ENCODE measurements around the gene POLDIP2. TPM values are rescaled to one million over a fixed set of nuclear protein-coding genes. Genes with fewer than 3 reads are reported as not detected.
A peak's percentile ranks its signal among the peaks of the same experiment; 100 is the strongest.

Gene POLDIP2
- total and polyA plus RNA-seq, 10 of the 15 experiments (the other 5 are each of a cell fraction or from before 2014, with no cell fraction given) = 22.8 to 196 (median 121) TPM

GRCh38 chr17:28317966-28318758 lies 39.2 kb downstream of the POLDIP2 start:
- no peaks in the 10 kb centered on the region; a peak in 2 of 4 replicates for H3K36me3 ChIP-seq (ENCODE audit: control insufficient read depth in 2 of 2, insufficient read depth in 2 of 2, low read length in 1 of 2)
- CTCF ChIA-PET = interaction anchor here (1.1 to 4.0 kb wide), 2 partner anchors 17 to 85 kb away, joined by 4 to 29 read pairs; partner anchors contain the start of genes IFT20 and TNFAIP1
- TF ChIP-seq POLR2A (IDR thresholded peaks at IDR 0.05; ENCODE audit: low read depth, low read length) = 0 out of 2 replicates have a peak, but pooled peaks have one; percentile 12
- TF ChIP-seq SKIL (IDR thresholded peaks at IDR 0.05; ENCODE audit: low read depth, poor library complexity, severe bottlenecking) = no peak
- no peak for TF ChIP-seq HCFC1 (IDR thresholded peaks at IDR 0.05; ENCODE audit: low read length)
- TF ChIP-seq YY1 (IDR thresholded peaks at IDR 0.05; ENCODE audit: low read depth, low read length) = 0 out of 2 replicates have a peak, but pooled peaks have one; percentile 16
- no peak for TF ChIP-seq NBN (IDR thresholded peaks at IDR 0.05)
- TF ChIP-seq ZNF622 (IDR thresholded peaks at IDR 0.05) = no peak
- TF ChIP-seq SMARCA5 (IDR thresholded peaks at IDR 0.05) = no peak
- TF ChIP-seq ZNF24 (IDR thresholded peaks at IDR 0.05) = no peak
- H3K4me1 ChIP-seq (ENCODE audit: control insufficient read depth, insufficient read depth, low read length) = no peaks in the 10 kb centered on the region; the same call in 1 of the 2 replicates
- RAD21 ChIA-PET (ENCODE audit: unreplicated experiment) = interaction anchor here (1.0 to 4.0 kb wide), 2 partner anchors 17 kb away, joined by 5 to 19 read pairs; partner anchors contain the start of genes IFT20 and TNFAIP1
- FAIRE-seq (no peak), DNase-seq (ENCODE audit: low read depth, low spot score) (no peak), ATAC-seq (peak; percentile 22)
- no peaks in the 10 kb centered on the region for H3K27me3 ChIP-seq (replicated peaks in 1 of 2; ENCODE audit: control insufficient read depth in 2 of 2, insufficient read depth in 2 of 2, low read length in 1 of 2)
- H3K27ac ChIP-seq (ENCODE audit: control insufficient read depth, insufficient read depth) = peak overlapping the region; percentile 55; the same call in 1 of the 2 replicates
- SMC1A ChIA-PET (ENCODE audit: uncharacterized antibody, unreplicated experiment) = interaction anchor here (0.8 to 2.2 kb wide), 3 partner anchors 10 to 17 kb away, joined by 3 to 12 read pairs (median 3); partner anchors contain the start of genes IFT20 and TNFAIP1
- in situ Hi-C loops (cut with MboI) (no loop called here), intact Hi-C loops (cut with micrococcal nuclease; ENCODE audit: unreplicated experiment) (loop anchor here (10.0 kb wide), 1 partner anchor 263 kb away; no protein-coding TSS in a partner anchor)
- TSS peak; percentile 92 for BruUV-seq (replicated peaks)
- H2AFZ ChIP-seq (ENCODE audit: control insufficient read depth, low read depth, low read length) = peak overlapping the region; percentile 77
- peaks cover 41% of the 10 kb centered on the region for H3K79me2 ChIP-seq (ENCODE audit: control insufficient read depth, insufficient read depth, low read length)
- H3K9ac ChIP-seq (ENCODE audit: control insufficient read depth, insufficient read depth, low read length) = peak overlapping the region; percentile 77
- H4K20me1 ChIP-seq (ENCODE audit: control insufficient read depth, insufficient read depth) = no peaks in the 10 kb centered on the region
- peak overlapping the region; percentile 71 for H3K4me2 ChIP-seq (ENCODE audit: control insufficient read depth, insufficient read depth)
- peak overlapping the region; percentile 68 for H3K4me3 ChIP-seq
- H3K9me3 ChIP-seq (replicated peaks; ENCODE audit: control insufficient read depth, insufficient read depth, low read length) = no peaks in the 10 kb centered on the region
- POLR2A ChIA-PET = interaction anchor here (0.6 to 2.7 kb wide), 4 partner anchors 18 to 239 kb away, joined by 3 to 13 read pairs (median 4); partner anchors contain the start of genes IFT20 and TNFAIP1
- 21% methylated on average over 36 of the region's 40 CpGs for WGBS (ENCODE audit: insufficient coverage, insufficient replicate concordance, low lambda C conversion rate, missing lambda C conversion rate)

Data from GM12878 (cell line).